Cardiac fibroblast (primary cell): ENCODE data around the gene HLA-F.

Experiments
- DNase-seq, 2 donors: peaks; one replicate each; pipeline versions ENCODE4 v3.0.0 to v3.0.0-alpha.2; 2010; ENCODE audit warnings: low read depth in 2 of 2
- H3K4me3 ChIP-seq, 2 donors: replicated peaks in 1 of 2; 1 replicate in 1 of 2; 2 replicates in 1 of 2; pipeline ENCODE4 v1.5.1; 2011; ENCODE audit warnings: low read depth in 2 of 2, low read length in 2 of 2, mild to moderate bottlenecking in 2 of 2, moderate library complexity in 1 of 2
- TF ChIP-seq, protein P1 (sequence below): IDR thresholded peaks from one replicate; pipeline ENCODE4 v1.5.1; 2011; ENCODE audit warnings: low read depth, mild to moderate bottlenecking, low read length, inconsistent platforms

HLA-F gene

DNA sequence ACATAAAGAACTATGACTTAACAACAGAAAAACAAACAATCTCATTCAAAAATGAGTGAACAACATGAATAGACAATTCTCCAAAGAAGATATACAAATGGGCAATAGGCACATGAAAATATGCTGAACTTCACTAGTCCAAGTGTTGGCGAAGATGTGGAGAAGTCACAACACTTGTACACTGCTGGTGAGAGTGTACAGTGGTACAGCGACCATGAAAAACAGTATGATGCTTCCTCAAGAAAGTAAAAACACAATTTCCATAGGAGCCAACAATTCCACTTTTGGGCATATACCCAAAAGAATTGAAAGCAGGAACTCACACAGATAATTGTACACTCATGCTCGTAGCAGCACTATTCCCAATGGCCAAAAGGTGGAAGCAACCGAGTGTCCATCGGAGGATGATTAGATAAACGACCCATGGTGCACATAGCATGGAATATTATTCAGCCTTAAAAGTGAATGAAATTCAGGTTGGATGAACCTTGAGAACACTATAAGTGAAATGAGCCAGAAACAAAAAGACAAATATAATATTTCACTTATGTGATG, 6.6 kb downstream of the HLA-F start:
- H3K4me3 ChIP-seq, result no peak overlapping the region
- DNase-seq, result no peak
- TF ChIP-seq, protein P1, sequence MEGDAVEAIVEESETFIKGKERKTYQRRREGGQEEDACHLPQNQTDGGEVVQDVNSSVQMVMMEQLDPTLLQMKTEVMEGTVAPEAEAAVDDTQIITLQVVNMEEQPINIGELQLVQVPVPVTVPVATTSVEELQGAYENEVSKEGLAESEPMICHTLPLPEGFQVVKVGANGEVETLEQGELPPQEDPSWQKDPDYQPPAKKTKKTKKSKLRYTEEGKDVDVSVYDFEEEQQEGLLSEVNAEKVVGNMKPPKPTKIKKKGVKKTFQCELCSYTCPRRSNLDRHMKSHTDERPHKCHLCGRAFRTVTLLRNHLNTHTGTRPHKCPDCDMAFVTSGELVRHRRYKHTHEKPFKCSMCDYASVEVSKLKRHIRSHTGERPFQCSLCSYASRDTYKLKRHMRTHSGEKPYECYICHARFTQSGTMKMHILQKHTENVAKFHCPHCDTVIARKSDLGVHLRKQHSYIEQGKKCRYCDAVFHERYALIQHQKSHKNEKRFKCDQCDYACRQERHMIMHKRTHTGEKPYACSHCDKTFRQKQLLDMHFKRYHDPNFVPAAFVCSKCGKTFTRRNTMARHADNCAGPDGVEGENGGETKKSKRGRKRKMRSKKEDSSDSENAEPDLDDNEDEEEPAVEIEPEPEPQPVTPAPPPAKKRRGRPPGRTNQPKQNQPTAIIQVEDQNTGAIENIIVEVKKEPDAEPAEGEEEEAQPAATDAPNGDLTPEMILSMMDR, result no peak

DNA sequence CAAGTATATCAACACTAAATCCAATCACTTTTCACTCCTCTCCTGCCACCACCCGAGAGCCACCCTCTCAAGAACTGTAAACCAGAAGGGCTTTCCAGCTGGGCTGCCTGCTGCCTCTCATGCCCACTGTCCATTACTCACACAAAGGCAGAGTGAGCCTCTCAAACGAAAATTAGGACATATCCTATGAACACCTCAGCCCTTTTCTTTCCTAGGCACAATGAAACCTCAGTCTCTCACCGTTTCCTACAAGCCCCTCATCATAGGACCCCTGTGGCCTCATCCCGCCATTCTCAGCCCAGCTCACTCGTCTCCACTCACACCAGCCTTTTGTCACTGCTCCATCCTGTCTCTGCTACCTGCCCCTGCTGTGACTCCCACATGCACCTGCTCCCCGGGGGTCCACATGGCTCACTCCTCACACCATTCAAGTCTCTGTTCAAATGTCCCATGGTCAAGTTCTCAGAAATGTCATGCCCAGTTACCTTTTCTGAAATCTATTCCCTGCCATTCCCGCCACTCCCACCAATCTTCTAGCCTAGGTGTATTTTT, 7.4 kb downstream of the HLA-F start:
- DNase-seq, result no peak
- no peak overlapping the region for H3K4me3 ChIP-seq
- TF ChIP-seq, protein P1, result no peak

DNA sequence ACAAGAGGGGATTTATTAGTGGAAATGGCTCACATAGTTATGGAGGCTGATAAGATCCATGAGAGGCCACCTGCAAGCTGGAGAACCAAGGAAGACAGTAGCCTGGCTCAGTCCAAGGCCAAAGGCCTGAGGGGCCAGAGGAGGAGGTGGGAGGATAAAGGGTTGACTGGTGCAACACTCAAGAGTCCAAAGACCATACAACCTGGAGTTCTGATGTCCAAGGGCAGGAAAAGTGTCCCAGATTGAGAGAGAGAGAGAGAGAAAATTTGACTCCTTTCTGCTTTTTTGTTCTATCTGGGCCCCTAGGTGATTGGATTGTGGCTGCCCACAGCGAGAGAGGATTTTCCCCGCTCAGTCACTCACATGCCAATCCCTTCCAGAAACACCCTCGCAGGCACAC, 8.0 kb downstream of the HLA-F start:
- no peak for DNase-seq
- TF ChIP-seq, protein P1, result no peak
- H3K4me3 ChIP-seq, result no peak overlapping the region

- no peak overlapping the region for H3K4me3 ChIP-seq
- TF ChIP-seq, protein P1, result no peak
- no peak for DNase-seq
Measured at GRCh38 chr6:29733057-29733456, 9.8 kb downstream of the HLA-F start.

GRCh38 chr6:29734046-29735018, 11.1 kb downstream of the HLA-F start:
- no peak for DNase-seq
- TF ChIP-seq, protein P1, result no peak
- no peak overlapping the region for H3K4me3 ChIP-seq

GRCh38 chr6:29736563-29736962, 13.3 kb downstream of the HLA-F start:
- H3K4me3 ChIP-seq, result no peak overlapping the region
- TF ChIP-seq, protein P1, result no peak
- DNase-seq, result no peak
